HG02840 (cell line): ENCODE data around the gene TRAF3IP1.
A peak's percentile ranks its signal among the peaks of the same experiment; 100 is the strongest.
"Not testable (repeated sequence)": the region's sequence is repeated elsewhere in the genome, so short reads cannot be mapped to it uniquely, and the experiment has no call there.

Source experiments
- ATAC-seq: cut with Tn5 transposase; IDR thresholded peaks from one replicate; pipeline ENCODE4 v1.9.1; 2021; ENCODE audit warnings: mild to moderate bottlenecking, moderate library complexity, moderate number of reproducible peaks; ENCODE audit not compliant: unreplicated experiment, low FRiP score

Gene TRAF3IP1

DNA sequence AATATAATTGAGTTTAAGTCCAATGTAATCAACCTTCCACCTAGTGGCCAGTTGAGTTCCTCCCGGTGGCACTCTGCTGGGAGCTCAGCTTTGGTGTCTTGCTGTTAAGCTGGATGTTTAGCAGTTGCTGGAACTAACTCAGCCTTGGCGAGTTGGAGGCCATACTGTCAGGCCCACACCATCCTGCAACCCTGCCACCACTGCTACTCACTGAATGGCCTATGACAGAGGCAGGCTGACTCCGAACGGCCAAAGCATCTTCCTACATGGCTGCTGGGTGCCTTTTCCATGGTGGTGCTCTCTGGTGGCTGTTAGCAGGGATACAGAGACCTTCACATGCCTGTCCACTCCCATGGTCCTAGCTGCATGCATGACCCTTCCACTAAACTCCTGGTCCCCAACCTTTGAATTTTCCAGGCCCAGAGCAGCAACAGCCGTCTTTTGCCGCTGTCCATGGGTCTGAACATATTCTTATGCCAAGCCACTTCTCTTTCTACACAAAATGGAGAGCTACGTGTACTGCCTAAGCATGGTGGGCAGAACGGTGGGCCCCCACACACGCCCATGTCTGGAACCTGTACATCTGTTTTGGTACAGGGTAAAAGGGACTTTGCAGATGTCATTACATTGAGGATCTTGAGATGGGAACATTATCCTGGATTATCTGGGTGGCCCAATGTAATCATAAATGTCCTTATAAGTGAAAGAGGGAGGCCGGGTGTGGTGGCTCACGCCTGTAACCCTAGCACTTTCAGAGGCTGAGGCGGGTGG is 15.0 kb upstream of the TRAF3IP1 start:
- ATAC-seq: no peak

DNA sequence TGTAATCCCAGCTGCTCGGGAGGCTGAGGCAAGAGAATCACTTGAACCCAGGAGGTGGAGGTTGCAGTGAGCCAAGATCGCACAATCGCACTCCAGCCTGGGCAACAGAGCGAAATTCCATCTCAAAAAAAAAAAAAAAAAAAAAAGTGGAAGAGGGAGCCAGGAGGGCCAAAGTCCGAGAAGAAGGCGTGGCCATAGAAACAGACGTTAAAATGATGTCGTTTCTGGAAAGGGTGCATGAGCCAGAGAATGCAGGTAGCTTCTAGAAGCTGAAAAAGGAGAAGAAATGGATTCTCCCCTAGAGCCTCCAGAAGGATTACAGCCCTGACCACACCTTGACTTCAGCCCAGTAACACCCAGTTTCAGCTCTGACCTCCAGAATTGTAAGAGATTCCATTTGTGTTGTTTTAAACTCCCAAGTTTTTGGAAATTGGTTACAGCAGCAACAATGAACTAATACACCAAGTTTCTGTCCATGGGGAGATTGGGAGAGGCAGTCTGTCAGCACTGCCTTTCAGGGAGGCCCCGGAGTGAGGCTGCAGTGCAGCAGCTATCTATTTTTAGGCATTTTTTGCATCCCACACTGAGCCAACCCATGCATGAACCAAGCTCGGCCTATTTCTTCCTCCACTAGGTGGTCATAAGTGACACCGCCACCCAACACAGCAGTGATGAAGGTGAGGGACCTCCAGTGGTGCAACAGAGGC is 14.2 kb upstream of the TRAF3IP1 start:
- ATAC-seq: no peak

DNA sequence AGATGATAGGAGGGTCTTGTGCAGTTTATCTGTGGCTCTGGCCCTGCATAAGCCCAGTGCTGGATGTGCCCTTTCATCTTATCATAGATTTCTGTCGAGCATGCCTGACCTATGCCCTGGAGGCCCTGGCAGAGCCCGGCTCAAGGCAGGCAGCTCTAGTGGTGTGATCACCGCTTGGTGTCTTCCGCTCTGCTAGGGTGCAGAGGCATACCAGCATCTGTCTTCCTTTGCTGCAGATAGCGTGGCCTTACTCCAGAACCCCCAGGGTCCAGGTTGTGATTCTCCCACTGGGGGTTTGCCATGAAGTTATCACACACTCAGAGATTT is 13.7 kb upstream of the TRAF3IP1 start:
- ATAC-seq: no peak

DNA sequence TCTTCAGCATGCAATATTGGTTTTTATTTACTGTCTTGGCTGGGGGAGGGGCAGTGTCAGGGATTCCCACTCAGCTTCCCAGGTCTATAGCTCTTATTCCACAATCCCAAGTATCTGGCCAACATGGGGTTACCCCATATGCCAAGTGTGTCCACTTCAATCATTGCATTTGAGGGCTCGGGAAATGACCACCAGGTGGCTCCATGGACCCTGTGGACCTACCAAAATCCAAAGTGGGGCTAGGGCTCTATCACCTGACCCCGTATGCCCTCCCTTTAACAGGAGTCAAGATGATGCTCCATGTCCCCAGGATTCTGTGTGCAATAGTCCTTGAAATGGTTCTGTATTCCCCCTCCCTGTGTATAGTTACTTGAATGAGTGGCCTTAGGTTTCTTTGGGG is 12.1 kb upstream of the TRAF3IP1 start:
- ATAC-seq: no peak

DNA sequence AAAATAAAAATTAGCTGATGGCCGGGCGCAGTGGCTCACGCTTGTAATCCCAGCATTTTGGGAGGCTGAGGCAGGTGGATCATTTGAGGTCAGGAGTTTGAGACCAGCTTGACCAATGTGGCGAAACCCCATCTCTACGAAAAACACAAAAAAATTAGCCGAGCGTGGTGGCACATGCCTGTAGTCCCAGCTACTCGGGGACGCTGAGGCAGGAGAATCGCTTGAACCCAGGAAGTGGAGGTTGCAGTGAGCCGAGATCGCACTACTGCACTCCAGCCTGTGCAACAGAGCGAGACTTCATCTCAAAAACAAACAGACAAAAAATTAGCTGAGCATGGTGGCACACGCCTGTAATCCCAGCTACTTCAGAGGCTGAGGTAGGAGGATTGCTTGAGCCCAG is 9.6 kb upstream of the TRAF3IP1 start:
- ATAC-seq: not testable (repeated sequence)

DNA sequence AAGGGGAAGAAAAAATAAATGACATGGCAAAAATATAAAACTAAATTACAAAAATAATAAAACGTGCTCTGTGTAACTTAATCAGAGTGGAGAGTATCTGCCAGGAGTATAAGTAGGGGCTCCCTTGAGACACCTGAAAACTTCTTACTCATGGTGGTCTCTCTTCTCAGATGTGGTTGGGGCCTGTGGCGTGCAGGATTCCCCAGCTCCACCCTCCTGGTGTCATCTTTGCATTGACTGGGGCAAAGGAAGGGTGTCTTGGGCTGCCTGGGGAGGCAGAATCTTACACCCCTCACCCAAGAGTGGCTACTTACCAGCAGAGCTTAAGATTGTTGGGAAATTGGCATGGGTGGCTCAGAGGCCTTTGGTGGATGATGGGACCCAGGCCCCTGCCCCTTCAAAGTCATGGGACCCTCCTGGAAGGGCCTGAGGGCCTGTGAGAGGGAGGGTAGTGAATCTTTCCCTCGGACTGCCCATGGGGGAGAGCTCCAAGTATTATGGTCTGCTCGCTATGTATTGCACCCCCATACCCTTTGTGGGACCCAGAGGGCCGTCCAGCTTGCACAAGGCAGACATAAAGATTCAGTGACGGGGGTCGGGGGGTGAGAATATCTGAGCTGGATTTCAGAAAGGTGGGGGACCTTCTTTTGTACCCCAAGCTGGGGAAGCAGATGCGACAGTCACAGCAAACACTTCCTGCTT is 6.9 kb upstream of the TRAF3IP1 start:
- no peak for ATAC-seq

DNA sequence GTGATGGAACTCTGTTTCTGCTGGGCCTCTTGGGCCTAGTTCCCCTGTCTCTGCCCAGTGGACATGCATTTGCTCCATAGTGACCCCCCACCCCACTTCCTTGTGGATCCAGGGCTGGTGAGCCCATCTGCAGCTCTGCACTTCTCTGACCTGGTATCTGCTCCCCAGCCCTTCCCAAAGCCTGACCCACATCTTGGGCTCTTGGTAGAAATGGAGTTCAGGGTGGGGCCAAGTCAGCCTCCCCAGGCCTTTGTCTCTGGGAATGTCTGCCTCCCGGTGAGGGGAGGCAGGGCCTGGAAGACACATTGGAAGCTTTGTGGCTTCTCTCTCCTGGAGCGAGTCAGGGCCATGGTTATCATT is 6.3 kb upstream of the TRAF3IP1 start:
- ATAC-seq: no peak

DNA sequence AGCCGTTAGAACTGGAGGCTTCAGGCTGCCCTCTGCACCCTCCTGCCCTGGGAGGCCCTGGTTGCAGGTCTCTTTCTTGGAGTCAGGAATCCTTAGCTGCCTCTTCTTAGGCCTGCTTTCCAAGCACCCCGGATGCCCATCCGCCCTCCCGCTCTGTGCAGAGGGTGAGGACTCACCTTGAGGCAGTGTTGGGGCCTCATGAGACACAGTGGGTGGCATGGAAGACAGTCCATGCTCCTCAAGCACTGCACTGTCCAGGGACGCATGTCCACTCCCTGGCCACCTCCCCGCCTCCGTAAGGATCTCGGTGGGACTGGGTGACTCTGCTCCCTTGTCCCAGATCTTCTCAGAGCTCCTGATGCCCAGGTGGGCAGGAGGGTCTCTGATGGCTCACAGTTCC is 5.7 kb upstream of the TRAF3IP1 start:
- ATAC-seq: no peak

DNA sequence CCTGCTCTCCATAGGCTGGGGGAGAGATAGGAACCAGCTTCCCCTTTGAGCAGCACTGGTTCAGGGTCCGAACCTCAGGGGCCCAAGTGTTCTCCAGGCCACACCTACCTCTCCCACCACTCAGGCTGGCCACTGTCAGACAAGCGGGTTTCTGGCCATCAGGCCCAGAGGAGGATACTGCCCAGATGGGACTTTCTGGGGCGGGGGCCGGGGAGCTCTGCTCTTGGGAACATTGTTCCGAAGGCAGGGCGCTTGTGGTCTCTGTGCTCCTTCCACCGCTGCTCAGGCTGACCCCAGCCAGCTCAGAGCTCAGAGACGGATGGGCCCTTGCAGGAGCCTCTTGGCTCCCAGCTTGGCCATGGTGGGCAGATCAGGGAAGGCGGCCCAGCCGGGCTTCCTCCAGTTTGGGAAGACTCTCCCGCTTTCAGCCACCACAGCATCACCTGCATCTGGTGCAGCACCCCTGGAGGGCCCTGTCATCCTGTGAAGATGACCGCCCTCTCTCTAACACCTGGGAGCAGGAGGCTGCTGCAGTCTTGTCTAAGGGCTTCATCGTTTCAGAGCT is 5.2 kb upstream of the TRAF3IP1 start:
- no peak for ATAC-seq

DNA sequence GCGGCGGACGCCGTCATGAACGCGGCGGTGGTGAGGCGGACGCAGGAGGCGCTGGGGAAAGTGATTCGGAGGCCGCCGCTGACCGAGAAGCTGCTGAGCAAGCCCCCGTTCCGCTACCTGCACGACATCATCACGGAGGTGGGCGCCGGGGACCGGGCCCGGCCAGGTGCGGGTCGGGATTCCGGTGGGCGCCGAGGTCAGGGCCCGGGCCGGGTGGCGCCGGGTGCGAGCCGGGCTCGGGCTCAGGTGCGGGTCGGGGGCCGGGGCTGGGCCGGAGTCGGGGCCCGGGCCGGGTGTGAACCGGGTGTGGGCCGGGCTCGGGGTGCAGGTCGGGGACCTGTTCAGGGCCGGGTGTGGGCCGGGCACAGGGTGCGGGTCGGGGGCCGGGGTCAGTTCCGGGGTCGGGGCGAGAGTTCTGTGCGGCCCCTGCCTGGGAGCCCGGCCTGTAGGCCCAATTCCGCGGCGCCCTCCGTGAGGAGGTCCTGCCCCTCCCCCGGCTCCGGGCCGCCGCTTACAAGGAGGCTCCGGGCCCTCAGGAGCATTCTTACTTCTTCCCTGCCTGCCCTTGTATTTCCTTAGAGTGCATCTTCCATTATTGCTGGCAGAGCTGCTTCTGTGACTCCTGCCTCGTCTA is 447 bp downstream of the TRAF3IP1 start:
- ATAC-seq: peak; percentile 44

DNA sequence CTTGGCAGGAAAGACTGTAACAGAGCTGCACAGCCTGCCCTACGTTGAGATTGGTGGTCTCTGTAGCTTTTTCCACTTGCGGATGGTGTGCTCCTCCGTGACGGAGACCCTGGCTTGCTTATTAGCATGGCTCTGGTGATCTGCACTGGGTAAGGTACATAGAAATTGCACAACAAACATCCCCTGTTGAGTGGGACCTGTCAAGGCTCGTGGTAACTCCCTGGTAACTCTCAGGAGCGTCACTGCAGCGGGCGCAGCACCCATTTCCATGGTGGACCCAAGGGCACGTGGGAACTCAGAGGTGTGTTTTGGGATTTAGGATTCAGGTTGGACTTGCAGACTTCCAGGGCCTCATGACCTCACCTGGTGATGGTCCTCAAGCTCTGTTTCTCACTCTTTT is 1.1 kb downstream of the TRAF3IP1 start:
- no peak for ATAC-seq

DNA sequence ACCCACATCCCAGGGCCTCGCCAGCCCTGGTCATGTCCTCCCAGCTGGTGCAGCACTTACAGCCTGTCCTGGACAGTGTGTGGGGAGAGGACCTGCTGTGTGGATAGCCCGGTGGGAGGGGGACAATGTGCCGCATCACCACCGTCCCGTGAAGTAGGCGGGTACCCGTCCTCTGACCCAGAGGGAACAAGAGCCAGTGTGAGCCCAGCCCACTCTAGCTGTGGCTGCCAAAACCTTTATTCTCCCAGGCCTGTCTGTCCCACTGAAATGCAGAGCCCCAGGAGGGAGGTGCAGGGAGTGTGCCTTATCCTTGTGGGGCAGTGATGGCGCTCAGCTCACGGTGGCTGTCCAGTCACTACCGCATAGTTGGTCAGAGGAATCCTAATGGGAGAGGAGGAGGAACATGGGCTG is 1.7 kb downstream of the TRAF3IP1 start:
- ATAC-seq: no peak

DNA sequence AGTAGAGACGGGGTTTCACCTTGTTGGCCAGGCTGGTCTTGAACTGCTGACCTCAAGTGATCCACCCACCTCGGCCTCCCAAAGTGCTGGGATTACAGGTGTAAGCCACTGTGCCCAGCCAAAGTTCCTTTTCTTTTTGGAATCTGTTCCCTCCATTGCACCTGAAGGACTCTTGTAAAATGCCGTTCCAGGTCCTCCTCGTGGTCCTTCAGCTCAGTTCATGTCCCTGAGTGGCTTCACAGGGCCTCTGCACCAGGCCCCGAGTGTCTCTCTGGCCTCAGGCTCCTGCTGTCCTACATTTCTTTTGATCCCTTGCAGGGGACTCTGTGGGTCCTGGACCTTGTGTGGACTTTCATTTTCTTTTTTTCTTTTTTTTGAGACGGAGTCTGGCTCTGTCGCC is 3.9 kb downstream of the TRAF3IP1 start:
- ATAC-seq: not testable (repeated sequence)

DNA sequence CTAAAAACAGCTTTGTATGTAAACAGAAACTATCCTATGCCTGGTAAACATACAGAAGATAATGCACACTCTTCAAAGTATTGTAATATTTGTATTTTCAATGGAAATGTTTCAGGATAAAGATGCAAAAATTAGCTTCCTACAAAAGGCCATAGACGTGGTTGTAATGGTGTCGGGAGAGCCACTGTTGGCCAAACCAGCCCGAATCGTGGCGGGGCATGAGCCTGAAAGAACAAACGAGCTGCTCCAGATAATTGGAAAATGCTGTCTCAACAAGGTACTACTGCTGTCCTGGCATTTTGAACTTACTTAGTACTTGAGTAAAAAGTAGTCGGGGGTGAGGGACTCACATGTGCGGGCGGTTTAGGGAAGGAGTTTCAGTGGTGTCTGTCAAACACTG is 5.4 kb downstream of the TRAF3IP1 start:
- no peak for ATAC-seq

DNA sequence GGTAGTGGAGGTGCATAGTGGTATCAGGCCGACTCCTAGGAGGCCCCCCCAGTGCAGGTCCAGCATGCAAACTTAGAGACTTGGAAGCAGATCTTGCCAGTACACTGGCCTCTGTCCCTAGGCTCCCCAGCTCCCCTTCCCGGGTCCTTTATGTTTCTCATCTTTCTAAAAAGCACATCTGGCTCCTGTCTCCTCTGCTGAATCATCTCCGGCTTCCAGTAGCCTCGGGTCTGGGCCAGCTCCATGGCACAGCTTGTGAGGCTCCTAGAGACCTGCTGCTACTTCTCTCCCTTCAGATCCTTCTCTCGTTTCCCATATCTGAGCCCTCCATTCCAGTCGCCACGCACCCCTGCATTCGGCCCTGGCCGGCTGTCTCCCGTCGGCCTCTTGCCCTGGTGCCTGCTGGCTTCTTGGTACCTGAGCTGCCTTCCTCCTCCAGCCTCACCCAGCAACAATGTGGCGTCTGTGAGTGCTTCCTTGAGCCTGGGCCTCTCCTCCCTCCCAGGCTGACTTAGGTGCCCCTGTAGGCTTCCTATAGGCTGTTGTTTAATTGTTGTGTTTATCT is 6.6 kb downstream of the TRAF3IP1 start:
- ATAC-seq: no peak

DNA sequence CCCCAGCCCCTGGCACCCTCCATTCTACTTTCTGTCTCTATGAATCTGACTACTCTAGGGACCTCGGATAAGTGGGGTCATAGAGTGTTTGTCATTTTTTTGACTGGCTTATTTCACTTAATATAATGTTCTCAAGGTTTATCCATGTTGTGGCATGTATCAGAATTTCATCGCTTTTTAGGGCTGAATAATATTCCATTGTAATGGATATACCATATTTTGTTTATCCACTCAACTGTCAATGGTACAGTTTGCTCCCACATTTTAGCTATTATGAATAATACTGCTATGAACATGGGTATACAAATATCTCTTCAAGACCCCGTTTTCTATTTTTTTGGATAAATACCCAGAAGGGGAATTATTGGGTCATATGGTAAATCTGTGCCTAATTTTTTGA is 7.4 kb downstream of the TRAF3IP1 start:
- ATAC-seq: no peak

DNA sequence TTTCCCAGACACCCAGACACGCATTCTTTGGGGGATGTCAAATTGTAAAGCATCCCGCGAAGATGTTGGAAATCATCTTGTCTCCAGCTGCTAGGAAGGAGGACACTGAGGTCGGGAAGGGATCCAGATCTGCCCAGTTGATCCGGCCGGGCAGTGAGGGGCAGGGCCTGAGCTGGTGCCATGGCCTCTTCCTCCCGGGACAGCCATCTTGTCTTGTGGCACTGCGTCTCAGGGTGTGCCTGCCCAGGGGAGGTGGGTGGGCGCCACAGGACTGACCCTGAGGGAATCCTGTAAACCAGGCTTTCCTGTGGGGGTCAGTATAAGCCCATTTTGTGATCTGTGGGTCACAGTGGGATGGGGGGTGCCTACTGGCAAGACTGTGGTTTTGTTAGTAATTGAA is 10.1 kb downstream of the TRAF3IP1 start:
- ATAC-seq: no peak

DNA sequence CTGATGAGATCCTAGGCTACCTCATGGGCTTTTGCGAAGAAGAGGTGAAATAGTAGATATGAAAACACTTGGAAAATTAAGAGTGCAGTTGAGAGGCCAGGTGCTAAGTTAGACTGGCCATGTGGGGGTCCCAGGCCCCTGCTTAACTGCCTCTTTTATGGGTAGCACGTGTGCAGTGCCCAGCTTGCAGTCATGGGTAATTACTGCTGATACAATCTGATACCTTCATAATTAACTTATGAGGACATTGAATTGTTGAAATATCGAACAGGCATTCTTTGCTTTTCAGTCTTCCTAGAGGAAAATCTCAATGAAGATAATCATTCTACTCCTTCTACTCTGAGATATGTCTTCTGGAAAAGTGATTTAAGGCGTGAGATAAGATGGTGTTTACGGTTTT is 11.6 kb downstream of the TRAF3IP1 start:
- ATAC-seq: no peak

DNA sequence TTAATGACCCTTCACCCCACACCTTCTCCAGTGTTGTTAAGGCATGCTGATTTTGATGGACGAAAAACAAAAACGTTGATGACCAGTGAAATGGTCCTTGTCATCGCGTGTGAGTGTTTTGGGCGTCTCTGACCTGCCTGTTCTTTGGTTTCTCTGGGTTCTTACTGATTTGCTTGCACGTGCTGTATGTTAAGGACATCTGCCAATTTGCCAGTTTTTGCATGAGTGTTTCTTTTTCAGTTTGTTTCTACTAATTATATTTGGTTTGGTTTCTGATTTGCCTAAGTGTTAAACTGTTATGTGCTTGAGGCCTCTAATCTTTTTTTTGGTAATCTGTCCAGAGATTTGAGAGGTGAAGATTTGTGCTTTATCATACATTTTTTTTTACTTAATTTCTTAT is 14.6 kb downstream of the TRAF3IP1 start:
- no peak for ATAC-seq

DNA sequence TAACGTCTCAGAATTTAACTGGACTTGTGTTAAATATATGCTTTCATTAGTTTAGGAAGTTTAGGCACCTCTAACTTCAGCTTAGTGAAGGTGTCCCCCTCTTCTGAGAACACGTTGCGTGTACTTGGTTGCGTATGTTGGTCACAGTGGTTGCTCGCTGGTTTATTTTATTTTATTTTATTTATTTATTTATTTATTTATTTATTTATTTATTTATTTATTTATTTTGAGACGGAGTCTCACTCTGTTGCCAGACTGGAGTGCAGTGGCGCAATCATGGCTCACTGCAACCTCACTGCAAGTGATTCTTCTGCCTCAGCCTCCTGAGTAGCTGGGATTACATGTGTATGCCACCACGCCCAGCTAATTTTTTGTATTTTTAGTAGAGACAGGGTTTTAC is 15.3 kb downstream of the TRAF3IP1 start:
- not testable (repeated sequence) for ATAC-seq

DNA sequence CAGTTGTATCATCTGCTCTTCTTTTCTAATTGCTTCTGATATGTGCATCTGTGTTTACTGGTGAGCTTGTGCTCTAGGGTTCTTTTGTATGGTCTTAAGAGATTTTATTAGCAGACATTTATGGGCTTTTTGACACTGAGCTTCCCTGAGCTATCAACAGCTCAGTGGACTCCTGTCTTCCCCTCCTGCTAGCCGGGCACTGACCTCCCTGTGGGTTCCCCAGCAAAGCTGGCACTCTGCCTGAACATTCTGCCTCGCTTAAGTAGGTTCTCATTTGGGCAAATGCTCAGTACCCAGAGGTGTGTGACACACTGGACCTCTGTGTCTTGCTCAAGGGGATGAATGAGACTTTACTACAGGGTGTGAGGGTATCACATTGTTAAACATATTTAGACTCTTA is 15.8 kb downstream of the TRAF3IP1 start:
- no peak for ATAC-seq
